GM12872 (cell line): ENCODE measurements around the gene NUMBL.

Experiments
- TF ChIP-seq, protein P1 (sequence below): IDR thresholded peaks from 3 replicates; pipeline ENCODE4 v1.5.1; 2011; ENCODE audit warnings: low read depth, mild to moderate bottlenecking, low read length, moderate library complexity; ENCODE audit not compliant: insufficient read depth

NUMBL gene

GRCh38 chr19:40691421-40692211 lies 1.2 kb upstream of the NUMBL start:
- TF ChIP-seq, protein P1, sequence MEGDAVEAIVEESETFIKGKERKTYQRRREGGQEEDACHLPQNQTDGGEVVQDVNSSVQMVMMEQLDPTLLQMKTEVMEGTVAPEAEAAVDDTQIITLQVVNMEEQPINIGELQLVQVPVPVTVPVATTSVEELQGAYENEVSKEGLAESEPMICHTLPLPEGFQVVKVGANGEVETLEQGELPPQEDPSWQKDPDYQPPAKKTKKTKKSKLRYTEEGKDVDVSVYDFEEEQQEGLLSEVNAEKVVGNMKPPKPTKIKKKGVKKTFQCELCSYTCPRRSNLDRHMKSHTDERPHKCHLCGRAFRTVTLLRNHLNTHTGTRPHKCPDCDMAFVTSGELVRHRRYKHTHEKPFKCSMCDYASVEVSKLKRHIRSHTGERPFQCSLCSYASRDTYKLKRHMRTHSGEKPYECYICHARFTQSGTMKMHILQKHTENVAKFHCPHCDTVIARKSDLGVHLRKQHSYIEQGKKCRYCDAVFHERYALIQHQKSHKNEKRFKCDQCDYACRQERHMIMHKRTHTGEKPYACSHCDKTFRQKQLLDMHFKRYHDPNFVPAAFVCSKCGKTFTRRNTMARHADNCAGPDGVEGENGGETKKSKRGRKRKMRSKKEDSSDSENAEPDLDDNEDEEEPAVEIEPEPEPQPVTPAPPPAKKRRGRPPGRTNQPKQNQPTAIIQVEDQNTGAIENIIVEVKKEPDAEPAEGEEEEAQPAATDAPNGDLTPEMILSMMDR = no peak

DNA sequence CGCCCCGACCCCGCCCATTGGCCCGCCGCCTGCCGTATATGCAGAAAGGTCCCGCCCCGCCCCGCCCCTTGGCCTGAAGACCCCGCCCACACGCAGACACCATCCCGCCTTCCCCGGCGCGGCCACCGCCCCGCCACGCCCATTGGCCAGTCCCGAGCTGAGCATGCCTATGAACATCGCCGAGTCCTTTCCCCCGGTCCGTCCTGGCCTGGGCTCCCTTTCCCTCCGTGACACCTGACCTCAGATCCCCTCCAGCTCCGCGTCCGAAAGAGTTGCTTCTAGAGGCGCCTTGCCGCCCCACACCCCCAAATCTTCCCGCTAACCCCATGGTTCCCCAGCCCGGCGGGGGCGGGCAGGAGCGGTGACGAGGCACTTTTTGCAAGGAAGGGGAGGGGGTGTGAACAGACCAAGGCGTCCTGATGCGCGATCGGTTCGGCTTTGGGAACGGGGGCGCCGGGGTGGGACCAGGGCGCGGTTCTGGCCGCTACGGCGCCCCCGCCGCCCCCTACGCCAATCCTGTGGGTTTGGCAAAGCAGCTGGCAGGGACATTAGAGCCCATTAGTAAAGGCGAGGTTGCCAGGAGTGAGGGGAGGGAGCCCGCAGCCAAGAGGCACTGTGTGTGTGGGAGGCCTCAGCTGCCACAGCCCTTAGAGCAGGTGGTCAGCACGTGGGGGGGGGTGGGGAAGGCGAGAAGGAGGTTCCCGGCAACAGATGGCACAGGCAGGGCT lies 406 bp upstream of the NUMBL start:
- TF ChIP-seq, protein P1 = no peak

GRCh38 chr19:40689339-40690049 lies 957 bp downstream of the NUMBL start:
- TF ChIP-seq, protein P1 = no peak

- TF ChIP-seq, protein P1 = no peak
Observed at GRCh38 chr19:40688987-40689338, 1.5 kb downstream of the NUMBL start.

GRCh38 chr19:40688309-40688708 lies 2.1 kb downstream of the NUMBL start:
- TF ChIP-seq, protein P1 = no peak

DNA sequence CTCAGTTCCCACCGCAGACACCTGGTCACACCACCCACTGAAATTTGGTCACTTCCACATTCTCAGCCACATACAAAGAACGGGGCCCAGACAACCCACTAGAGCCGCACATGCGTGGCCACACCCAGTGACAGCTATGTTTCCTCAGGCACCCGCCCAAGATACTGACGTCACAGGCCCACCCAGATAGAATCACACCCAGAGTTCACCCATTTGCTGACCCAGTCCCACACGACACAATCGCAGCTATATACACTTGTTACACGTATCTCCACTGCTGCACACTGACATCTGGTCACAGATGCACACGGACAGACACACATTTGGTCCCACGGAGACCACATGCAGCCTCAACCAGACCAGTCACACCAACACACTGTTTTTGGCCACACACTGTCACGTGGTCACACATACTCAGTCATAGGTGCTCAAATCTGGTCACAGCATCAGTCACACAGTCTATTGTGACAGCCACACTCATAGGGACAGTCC lies 2.9 kb downstream of the NUMBL start:
- TF ChIP-seq, protein P1 = no peak

DNA sequence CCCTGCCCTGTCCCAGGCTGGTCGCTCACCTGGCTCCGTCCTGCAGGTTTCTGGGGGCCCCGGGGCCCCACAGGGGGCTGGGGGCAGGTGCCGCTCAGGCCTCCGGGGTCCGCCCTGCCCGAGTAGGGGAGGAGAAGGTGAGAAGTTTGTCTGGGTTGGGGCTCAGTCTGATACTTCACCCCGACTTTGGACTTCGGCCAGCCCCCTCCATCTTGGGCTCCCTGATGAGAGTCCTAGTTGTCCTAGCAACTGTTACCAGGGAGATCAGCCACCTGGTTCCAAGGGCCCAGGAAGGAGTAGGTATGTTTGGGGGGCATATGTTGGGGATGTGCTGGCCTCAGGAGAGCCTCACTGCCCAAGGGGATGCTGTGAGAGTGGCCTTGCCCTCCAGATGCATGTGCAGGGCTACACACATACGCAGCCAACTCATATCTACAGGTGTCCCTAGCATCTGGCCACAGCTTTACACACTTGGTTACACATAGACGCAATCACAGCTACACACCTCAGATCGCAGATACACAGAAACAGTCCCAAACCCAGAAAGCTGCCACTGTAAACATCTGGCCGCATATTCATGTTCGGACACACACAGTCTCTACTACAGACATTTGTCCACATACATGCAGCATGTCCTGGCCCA lies 3.4 kb downstream of the NUMBL start:
- TF ChIP-seq, protein P1 = no peak
